IMR-90 (cell line): ENCODE measurements around the gene PROX2. TPM values are rescaled to one million over a fixed set of nuclear protein-coding genes. Genes with fewer than 3 reads are reported as not detected.

Source experiments
- ATAC-seq: fragments of 200-7000 bp; cut with Tn5 transposase; 2 replicates; pipeline ENCODE4 v1.9.1; 2020; ENCODE audit warnings: low read depth, mild to moderate bottlenecking, moderate library complexity
- BruUV-seq: library from RNA; stranded (reverse); fragments of 400-500 nt; replicated peaks from 2 replicates; lab custom pipeline; 2021; lab: Mats Ljungman, UMichigan
- CTCF ChIA-PET: fragments of 300-600 bp; formaldehyde crosslinking; extraction: SDS; loops from one replicate; lab custom pipeline; 2021; ENCODE audit warnings: antibody characterized with exemption; lab: Yijun Ruan, JAX
- POLR2A ChIA-PET: fragments of 300-600 bp; sonication (Branson Sonifier 250); formaldehyde crosslinking; loops from one replicate; lab custom pipeline; 2022; ENCODE audit warnings: antibody characterized with exemption; ENCODE audit not compliant: unreplicated experiment; lab: Charles Lee
- DNase-seq: peaks from one replicate; pipeline ENCODE4 v3.0.0; 2013
- H2AFZ ChIP-seq: replicated peaks from 2 replicates; pipeline ENCODE3; 2013; ENCODE audit warnings: low read length, mild to moderate bottlenecking; ENCODE audit not compliant: poor library complexity
- H2AK5ac ChIP-seq: 2 replicates; pipeline ENCODE4 v1.6.1; 2013; ENCODE audit warnings: low read depth, low read length, inconsistent platforms
- H2AK9ac ChIP-seq: replicated peaks from 2 replicates; pipeline ENCODE3; 2013; ENCODE audit warnings: mild to moderate bottlenecking, low read depth, low read length, moderate library complexity; ENCODE audit not compliant: poor library complexity
- H2BK120ac ChIP-seq: 2 replicates; pipeline ENCODE4 v1.6.1; 2013; ENCODE audit warnings: low read depth, low read length, inconsistent platforms
- H2BK15ac ChIP-seq: 3 replicates; pipeline ENCODE4 v1.6.1; 2013; ENCODE audit warnings: low read depth, low read length, inconsistent platforms
- H2BK20ac ChIP-seq: 2 replicates; pipeline ENCODE4 v1.6.1; 2013; ENCODE audit warnings: low read depth, mild to moderate bottlenecking, inconsistent platforms, low read length, moderate library complexity
- H2BK5ac ChIP-seq: 2 replicates; pipeline ENCODE4 v1.6.1; 2013; ENCODE audit warnings: mild to moderate bottlenecking, low read depth, low read length, inconsistent platforms; ENCODE audit not compliant: poor library complexity, severe bottlenecking
- H3K14ac ChIP-seq: replicated peaks from 2 replicates; pipeline ENCODE4 v1.6.1; 2013; ENCODE audit warnings: low read depth, low read length, inconsistent platforms
- H3K18ac ChIP-seq: 2 replicates; pipeline ENCODE4 v1.6.1; 2013; ENCODE audit warnings: low read depth, low read length, control low read depth
- H3K23ac ChIP-seq: 2 replicates; pipeline ENCODE4 v1.6.1; 2013; ENCODE audit warnings: low read depth, low read length, inconsistent platforms
- H3K27ac ChIP-seq: 2 replicates; pipeline ENCODE4 v1.5.1; 2013; ENCODE audit warnings: mild to moderate bottlenecking, control low read depth, low read length; ENCODE audit not compliant: insufficient read depth
- H3K27me3 ChIP-seq: 2 replicates; pipeline ENCODE4 v1.6.1; 2013; ENCODE audit warnings: low read length; ENCODE audit not compliant: control insufficient read depth, insufficient read depth
- H3K36me3 ChIP-seq: 2 replicates; pipeline ENCODE4 v1.6.1; 2013; ENCODE audit warnings: low read length, mixed read lengths; ENCODE audit not compliant: control insufficient read depth, insufficient read depth
- H3K4ac ChIP-seq: 2 replicates; pipeline ENCODE4 v1.6.1; 2013; ENCODE audit warnings: low read depth, low read length, inconsistent platforms
- H3K4me1 ChIP-seq: 2 replicates; pipeline ENCODE4 v1.6.1; 2013; ENCODE audit warnings: low read length, mixed read lengths; ENCODE audit not compliant: control insufficient read depth, insufficient read depth
- H3K4me2 ChIP-seq: 2 replicates; pipeline ENCODE4 v1.6.1; 2013; ENCODE audit warnings: low read depth, mild to moderate bottlenecking, control low read depth, low read length, moderate library complexity
- H3K4me3 ChIP-seq: 2 replicates; pipeline ENCODE4 v1.5.1; 2013; ENCODE audit warnings: low read depth, mild to moderate bottlenecking, control low read depth, low read length, moderate library complexity; ENCODE audit not compliant: insufficient read depth
- H3K56ac ChIP-seq: 2 replicates; pipeline ENCODE4 v1.6.1; 2013; ENCODE audit warnings: low read length, inconsistent platforms; ENCODE audit not compliant: insufficient read depth; ENCODE audit errors: extremely low read depth
- H3K79me1 ChIP-seq, 2 experiments: 2 replicates each; pipeline ENCODE4 v1.6.1; 2013; ENCODE audit warnings: low read length in 2 of 2, inconsistent platforms in 1 of 2, low read depth in 1 of 2
- H3K9ac ChIP-seq: 2 replicates; pipeline ENCODE4 v1.6.1; 2013; ENCODE audit warnings: low read depth, low read length, control low read depth
- H3K9me1 ChIP-seq: 2 replicates; pipeline ENCODE4 v1.6.1; 2013; ENCODE audit warnings: low read length, inconsistent platforms; ENCODE audit not compliant: insufficient read depth
- H3K9me3 ChIP-seq: 2 replicates; pipeline ENCODE4 v1.6.1; 2013; ENCODE audit warnings: low read length; ENCODE audit not compliant: control insufficient read depth, insufficient read depth
- H4K20me1 ChIP-seq: 2 replicates; pipeline ENCODE4 v1.6.1; 2013; ENCODE audit warnings: low read length, inconsistent platforms; ENCODE audit not compliant: insufficient read depth
- H4K5ac ChIP-seq: 2 replicates; pipeline ENCODE4 v1.6.1; 2013; ENCODE audit warnings: mild to moderate bottlenecking, low read depth, low read length, control low read depth
- H4K8ac ChIP-seq, 2 experiments: 2 replicates each; pipeline ENCODE4 v1.6.1; 2013; ENCODE audit warnings: low read depth in 2 of 2, low read length in 2 of 2, control low read depth in 1 of 2, inconsistent platforms in 1 of 2
- H4K91ac ChIP-seq: 2 replicates; pipeline ENCODE4 v1.6.1; 2013; ENCODE audit warnings: low read depth, low read length, inconsistent platforms; ENCODE audit not compliant: insufficient read depth
- BHLHE40 ChIP-seq: fragments of 150-350 bp; IDR thresholded peaks from 2 replicates; pipeline ENCODE4 v1.6.1; 2016; ENCODE audit warnings: mild to moderate bottlenecking, low read depth, low read length
- CEBPB ChIP-seq: IDR thresholded peaks from 2 replicates; pipeline ENCODE4 v1.6.1; 2012; ENCODE audit warnings: low read depth, low read length, improper control_type of control experiment
- CHD1 ChIP-seq: IDR thresholded peaks from 2 replicates; pipeline ENCODE4 v1.6.1; 2012; ENCODE audit warnings: low read depth, low read length, improper control_type of control experiment
- NFE2L2 ChIP-seq: fragments of 150-350 bp; IDR thresholded peaks from 2 replicates; pipeline ENCODE4 v1.6.1; 2016; ENCODE audit warnings: low read depth, mild to moderate bottlenecking, low read length
- POLR2A ChIP-seq: IDR thresholded peaks from 2 replicates; pipeline ENCODE4 v1.6.1; 2012; ENCODE audit warnings: mild to moderate bottlenecking, low read depth, low read length
- RAD21 ChIP-seq: IDR thresholded peaks from 2 replicates; pipeline ENCODE4 v1.6.1; 2012; ENCODE audit warnings: low read length, improper control_type of control experiment
- SMC3 ChIP-seq: fragments of 150-350 bp; IDR thresholded peaks from 2 replicates; pipeline ENCODE4 v1.6.1; 2016; ENCODE audit warnings: low read depth, mild to moderate bottlenecking, antibody characterized with exemption, low read length, moderate library complexity
- WGBS, 2 experiments: methylation state at CpG; one replicate each; pipeline versions ENCODE4 v1.1.5 to v1.1.7; 2013; ENCODE audit warnings: missing lambda C conversion rate in 2 of 2; ENCODE audit not compliant: insufficient read length in 1 of 2; ENCODE audit errors: extremely low coverage in 2 of 2; 5-methylcytosine and 5-hydroxymethylcytosine counted together
- dilution Hi-C: fragments of 300-500 bp; cut with HindIII; formaldehyde crosslinking; loops from one replicate; pipeline ENCODE4 v1.14.3; 2018; ENCODE audit warnings: low sequenced_read_pairs; ENCODE audit not compliant: unreplicated experiment
- in situ Hi-C: fragments of 300-500 bp; cut with MboI; formaldehyde crosslinking; loops from 3 replicates; pipeline ENCODE4 v1.14.3; 2019; ENCODE audit warnings: low sequenced_read_pairs, inconsistent platforms, mixed read lengths
- intact Hi-C: fragments of 100-400 bp; cut with micrococcal nuclease; formaldehyde crosslinking; loops from 2 replicates; pipeline ENCODE4 v1.10.0; 2022
- polyA plus RNA-seq, 3 experiments: library from polyadenylated mRNA; depleted of rRNA; stranded (reverse); fragments of >200 nt; gene quantifications; 2 replicates each; pipeline ENCODE4 v1.2.3, GENCODE V29; 2012; ENCODE audit warnings: low replicate concordance in 1 of 3
- total RNA-seq: library from RNA; depleted of rRNA; stranded (reverse); fragments of >200 nt; gene quantifications from 2 replicates; pipeline ENCODE4 v1.2.3, GENCODE V29; 2012
- TF ChIP-seq, protein P1 (sequence below): fragments of 150-350 bp; IDR thresholded peaks from 2 replicates; pipeline ENCODE4 v1.6.1; 2016; ENCODE audit warnings: low read depth, mild to moderate bottlenecking, low read length, moderate library complexity, borderline replicate concordance
- TF ChIP-seq, protein P2 (sequence below): conservative IDR thresholded peaks from 2 replicates; pipeline ENCODE4 v1.5.1; 2012; ENCODE audit warnings: mild to moderate bottlenecking, low read depth, low read length, improper control_type of control experiment
- TF ChIP-seq, protein P3 (sequence below): fragments of 150-350 bp; IDR thresholded peaks from 2 replicates; pipeline ENCODE4 v1.6.1; 2017; ENCODE audit warnings: mild to moderate bottlenecking, antibody characterized with exemption, low read length, low read depth

PROX2 gene
- total and polyA plus RNA-seq, 2 of the 4 experiments (the other 2 are of a cell fraction) = not detected

DNA sequence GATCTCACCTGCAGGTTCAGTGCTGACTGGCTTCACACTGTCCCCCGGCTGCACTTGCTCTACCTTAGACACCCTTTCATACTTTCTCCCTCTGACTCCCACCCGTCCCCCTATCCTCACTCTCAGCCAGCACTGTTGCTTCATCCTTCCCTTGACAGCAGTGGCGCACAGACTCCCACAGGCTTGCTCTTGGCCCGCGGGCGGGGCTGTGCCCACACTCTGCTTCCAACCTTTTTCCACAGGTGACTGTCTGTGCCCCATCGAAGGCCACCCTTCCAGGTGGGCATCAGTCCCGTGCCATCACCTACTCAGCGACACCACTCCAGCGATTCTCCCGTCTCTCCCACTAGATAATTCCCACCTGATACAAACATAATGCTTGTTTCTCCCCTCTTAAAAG lies 48.1 kb upstream of the PROX2 start:
- H3K4me3 ChIP-seq = no peak overlapping the region
- H3K23ac ChIP-seq = 0 out of 2 replicates have a peak overlapping the region, but pooled peaks have one; percentile 46
- ATAC-seq (no peak), DNase-seq (no peak)
- no peak overlapping the region for H2AK9ac ChIP-seq
- H3K4me1 ChIP-seq = peaks cover 3% of the 10 kb centered on the region; the same call in 1 of the 2 replicates
- H4K5ac ChIP-seq = no peak overlapping the region
- WGBS, 2 experiments = 81% methylated on average over 5 of the region's 11 CpGs; no CpG with 5 or more reads in 1 of the 2 experiments
- no peak overlapping the region for H2AK5ac ChIP-seq
- no peak overlapping the region for H4K8ac ChIP-seq
- no peak overlapping the region for H2BK15ac ChIP-seq
- no peaks in the 10 kb centered on the region for H4K20me1 ChIP-seq
- H3K27ac ChIP-seq = no peak overlapping the region
- no peak overlapping the region for H3K14ac ChIP-seq
- H3K4ac ChIP-seq = no peak overlapping the region
- dilution Hi-C loops = no loop called here
- no peaks in the 10 kb centered on the region for H3K36me3 ChIP-seq
- intact Hi-C loops = no loop called here
- no peaks in the 10 kb centered on the region for H3K79me1 ChIP-seq
- H2BK20ac ChIP-seq = no peak overlapping the region
- H3K9me3 ChIP-seq = no peaks in the 10 kb centered on the region
- H2BK5ac ChIP-seq = no peak overlapping the region
- CTCF ChIA-PET = interaction anchor here (1.4 kb wide), 1 partner anchor 164 kb away, joined by 7 read pairs; no protein-coding TSS in a partner anchor
- in situ Hi-C loops = no loop called here
- H2BK120ac ChIP-seq = no peak overlapping the region
- POLR2A ChIA-PET = no interaction called here
- no TSS peak for BruUV-seq
- H3K4me2 ChIP-seq = no peak overlapping the region
- TF ChIP-seq BHLHE40 = no peak
- TF ChIP-seq, protein P1, sequence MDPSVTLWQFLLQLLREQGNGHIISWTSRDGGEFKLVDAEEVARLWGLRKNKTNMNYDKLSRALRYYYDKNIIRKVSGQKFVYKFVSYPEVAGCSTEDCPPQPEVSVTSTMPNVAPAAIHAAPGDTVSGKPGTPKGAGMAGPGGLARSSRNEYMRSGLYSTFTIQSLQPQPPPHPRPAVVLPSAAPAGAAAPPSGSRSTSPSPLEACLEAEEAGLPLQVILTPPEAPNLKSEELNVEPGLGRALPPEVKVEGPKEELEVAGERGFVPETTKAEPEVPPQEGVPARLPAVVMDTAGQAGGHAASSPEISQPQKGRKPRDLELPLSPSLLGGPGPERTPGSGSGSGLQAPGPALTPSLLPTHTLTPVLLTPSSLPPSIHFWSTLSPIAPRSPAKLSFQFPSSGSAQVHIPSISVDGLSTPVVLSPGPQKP = no peak
- no peak for TF ChIP-seq CHD1
- TF ChIP-seq, protein P2, sequence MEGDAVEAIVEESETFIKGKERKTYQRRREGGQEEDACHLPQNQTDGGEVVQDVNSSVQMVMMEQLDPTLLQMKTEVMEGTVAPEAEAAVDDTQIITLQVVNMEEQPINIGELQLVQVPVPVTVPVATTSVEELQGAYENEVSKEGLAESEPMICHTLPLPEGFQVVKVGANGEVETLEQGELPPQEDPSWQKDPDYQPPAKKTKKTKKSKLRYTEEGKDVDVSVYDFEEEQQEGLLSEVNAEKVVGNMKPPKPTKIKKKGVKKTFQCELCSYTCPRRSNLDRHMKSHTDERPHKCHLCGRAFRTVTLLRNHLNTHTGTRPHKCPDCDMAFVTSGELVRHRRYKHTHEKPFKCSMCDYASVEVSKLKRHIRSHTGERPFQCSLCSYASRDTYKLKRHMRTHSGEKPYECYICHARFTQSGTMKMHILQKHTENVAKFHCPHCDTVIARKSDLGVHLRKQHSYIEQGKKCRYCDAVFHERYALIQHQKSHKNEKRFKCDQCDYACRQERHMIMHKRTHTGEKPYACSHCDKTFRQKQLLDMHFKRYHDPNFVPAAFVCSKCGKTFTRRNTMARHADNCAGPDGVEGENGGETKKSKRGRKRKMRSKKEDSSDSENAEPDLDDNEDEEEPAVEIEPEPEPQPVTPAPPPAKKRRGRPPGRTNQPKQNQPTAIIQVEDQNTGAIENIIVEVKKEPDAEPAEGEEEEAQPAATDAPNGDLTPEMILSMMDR = no peak
- TF ChIP-seq RAD21 = no peak
- TF ChIP-seq POLR2A = no peak
- TF ChIP-seq CEBPB = no peak
- TF ChIP-seq NFE2L2 = no peak
- no peak for TF ChIP-seq SMC3
- TF ChIP-seq, protein P3, sequence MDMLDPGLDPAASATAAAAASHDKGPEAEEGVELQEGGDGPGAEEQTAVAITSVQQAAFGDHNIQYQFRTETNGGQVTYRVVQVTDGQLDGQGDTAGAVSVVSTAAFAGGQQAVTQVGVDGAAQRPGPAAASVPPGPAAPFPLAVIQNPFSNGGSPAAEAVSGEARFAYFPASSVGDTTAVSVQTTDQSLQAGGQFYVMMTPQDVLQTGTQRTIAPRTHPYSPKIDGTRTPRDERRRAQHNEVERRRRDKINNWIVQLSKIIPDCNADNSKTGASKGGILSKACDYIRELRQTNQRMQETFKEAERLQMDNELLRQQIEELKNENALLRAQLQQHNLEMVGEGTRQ = no peak
- peaks cover 4% of the 10 kb centered on the region for H3K27me3 ChIP-seq
- H3K56ac ChIP-seq = no peak overlapping the region
- 0 out of 2 replicates have a peak, but pooled peaks cover 2% of the 10 kb centered on the region for H3K9me1 ChIP-seq
- H3K18ac ChIP-seq = no peak overlapping the region
- no peak overlapping the region for H3K9ac ChIP-seq
- H2AFZ ChIP-seq = no peak overlapping the region
- no peak overlapping the region for H4K91ac ChIP-seq
